SU-DHL-6 (cell line): Measurements from ENCODE around the gene POLE.
"Not testable (repeated sequence)": the region's sequence is repeated elsewhere in the genome, so short reads cannot be mapped to it uniquely, and the experiment has no call there.

Source experiments
- EZH2phosphoT487 ChIP-seq: fragments of 200-600 bp; sonication (generic), shearing (Covaris generic); conservative IDR thresholded peaks from 2 replicates; pipeline ENCODE4 v1.6.1; 2018; ENCODE audit warnings: mild to moderate bottlenecking, antibody characterized with exemption, low read length, moderate library complexity, mixed read lengths
- TF ChIP-seq, protein P1 (sequence below): fragments of 200-600 bp; sonication (generic); IDR thresholded peaks from one replicate; pipeline ENCODE4 v1.5.1; 2017; ENCODE audit warnings: antibody characterized with exemption, mild to moderate bottlenecking, low read length, moderate library complexity; ENCODE audit not compliant: insufficient read depth, poor library complexity, severe bottlenecking

GRCh38 chr12:132692030-132692429, 4.9 kb upstream of the POLE start:
- TF ChIP-seq, protein P1, sequence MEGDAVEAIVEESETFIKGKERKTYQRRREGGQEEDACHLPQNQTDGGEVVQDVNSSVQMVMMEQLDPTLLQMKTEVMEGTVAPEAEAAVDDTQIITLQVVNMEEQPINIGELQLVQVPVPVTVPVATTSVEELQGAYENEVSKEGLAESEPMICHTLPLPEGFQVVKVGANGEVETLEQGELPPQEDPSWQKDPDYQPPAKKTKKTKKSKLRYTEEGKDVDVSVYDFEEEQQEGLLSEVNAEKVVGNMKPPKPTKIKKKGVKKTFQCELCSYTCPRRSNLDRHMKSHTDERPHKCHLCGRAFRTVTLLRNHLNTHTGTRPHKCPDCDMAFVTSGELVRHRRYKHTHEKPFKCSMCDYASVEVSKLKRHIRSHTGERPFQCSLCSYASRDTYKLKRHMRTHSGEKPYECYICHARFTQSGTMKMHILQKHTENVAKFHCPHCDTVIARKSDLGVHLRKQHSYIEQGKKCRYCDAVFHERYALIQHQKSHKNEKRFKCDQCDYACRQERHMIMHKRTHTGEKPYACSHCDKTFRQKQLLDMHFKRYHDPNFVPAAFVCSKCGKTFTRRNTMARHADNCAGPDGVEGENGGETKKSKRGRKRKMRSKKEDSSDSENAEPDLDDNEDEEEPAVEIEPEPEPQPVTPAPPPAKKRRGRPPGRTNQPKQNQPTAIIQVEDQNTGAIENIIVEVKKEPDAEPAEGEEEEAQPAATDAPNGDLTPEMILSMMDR, result not testable (repeated sequence)
- TF ChIP-seq EZH2phosphoT487, result not testable (repeated sequence)
